Posterior cingulate gyrus (tissue), 11 donors: ENCODE data around the gene TMEM266.
"Not testable (repeated sequence)": the region's sequence is repeated elsewhere in the genome, so short reads cannot be mapped to it uniquely, and the experiment has no call there.

ENCODE experiments used
- DNase-seq, 10 donors: peaks; one replicate each; pipeline versions ENCODE4 v3.0.0 to v3.0.0-alpha.2; 2020 to 2021; ENCODE audit warnings: mixed read lengths in 3 of 10
- intact Hi-C: fragments of 100-400 bp; cut with DNase I; formaldehyde crosslinking; loops from one replicate; pipeline ENCODE4 v1.15.1; 2023

The TMEM266 gene

GRCh38 chr15:76059320-76060117 lies at the start of gene TMEM266:
TMEM266 (plus strand) TSS chr15:76059985; CDS start chr15:76134264, 74,279 bp downstream.
- DNase-seq: peak in 7 of 10 donors; percentile 25 to 89 (median 47)
- intact Hi-C loops: no loop called here

- DNase-seq: no peak
- intact Hi-C loops: no loop called here
Observed at GRCh38 chr15:76010613-76011012, 49.2 kb upstream of the TMEM266 start.

- intact Hi-C loops: no loop called here
- DNase-seq: peak in 1 of 10 donors; percentile 63
Observed at GRCh38 chr15:76011627-76012551, 47.9 kb upstream of the TMEM266 start, which contains the start of gene NRG4. NRG4 (minus strand) TSS chr15:76012424; CDS start chr15:76011230, 1,194 bp downstream.

- intact Hi-C loops, DNase-seq: not testable (repeated sequence)
Observed at GRCh38 chr15:76013470-76013869, 46.3 kb upstream of the TMEM266 start.

- DNase-seq: no peak
- intact Hi-C loops: no loop called here
Observed at GRCh38 chr15:76024021-76024768, 35.6 kb upstream of the TMEM266 start.

- no peak for DNase-seq
- intact Hi-C loops: no loop called here
Observed at GRCh38 chr15:76032046-76032445, 27.7 kb upstream of the TMEM266 start.

GRCh38 chr15:76033438-76033837 lies 26.3 kb upstream of the TMEM266 start:
- intact Hi-C loops: no loop called here
- no peak for DNase-seq

GRCh38 chr15:76034111-76034510 lies 25.7 kb upstream of the TMEM266 start:
- intact Hi-C loops: no loop called here
- no peak for DNase-seq

GRCh38 chr15:76035593-76035992 lies 24.2 kb upstream of the TMEM266 start:
- no peak for DNase-seq
- intact Hi-C loops: no loop called here

- intact Hi-C loops: no loop called here
- DNase-seq: no peak
Observed at GRCh38 chr15:76038512-76038911, 21.3 kb upstream of the TMEM266 start.

- intact Hi-C loops, DNase-seq: not testable (repeated sequence)
Observed at GRCh38 chr15:76054201-76054600, 5.6 kb upstream of the TMEM266 start.

- intact Hi-C loops: loop anchor here (2.0 kb wide), 1 partner anchor 82 kb away; no protein-coding TSS in a partner anchor
Observed at GRCh38 chr15:76056931-76057330, 2.9 kb upstream of the TMEM266 start.

GRCh38 chr15:76057332-76058000 lies 2.3 kb upstream of the TMEM266 start:
- peak in 2 of 10 donors; percentile 14 to 15 for DNase-seq
- intact Hi-C loops: loop anchor here (2.0 kb wide), 1 partner anchor 81 kb away; no protein-coding TSS in a partner anchor

More at GRCh38 chr15:76056931-76057330, 2.9 kb upstream of the TMEM266 start:
- no peak for DNase-seq

- intact Hi-C loops: no loop called here
- peak in 8 of 10 donors; percentile 17 to 91 (median 50) for DNase-seq
Observed at GRCh38 chr15:76058714-76059319, 968 bp upstream of the TMEM266 start.

GRCh38 chr15:76060118-76060989 lies 569 bp downstream of the TMEM266 start:
- peak in 1 of 10 donors; percentile 14 for DNase-seq
- intact Hi-C loops: no loop called here

- intact Hi-C loops: no loop called here
- no peak for DNase-seq
Observed at GRCh38 chr15:76061700-76062099, 1.9 kb downstream of the TMEM266 start.

- intact Hi-C loops: no loop called here
- DNase-seq: no peak
Observed at GRCh38 chr15:76062286-76062685, 2.5 kb downstream of the TMEM266 start.

GRCh38 chr15:76064375-76064774 lies 4.6 kb downstream of the TMEM266 start:
- intact Hi-C loops: no loop called here
- DNase-seq: no peak
